ENCODE data around the gene TAL1. TPM values are rescaled to one million over a fixed set of nuclear protein-coding genes. Genes with fewer than 3 reads are reported as not detected.
A peak's percentile ranks its signal among the peaks of the same experiment; 100 is the strongest.

Gene TAL1
- total and polyA plus RNA-seq, 2 of the 8 experiments (the other 6 are each of a cell fraction or from before 2014, with no cell fraction given) = 0.09 to 0.15 TPM

- H3K4me1 ChIP-seq (replicated peaks in 1 of 4; ENCODE audit: control insufficient read depth in 3 of 4, insufficient read depth in 4 of 4, low read length in 3 of 4) = peaks cover 5 to 23% (median 16%) of the 10 kb centered on the region in 4 experiments
- CTCF ChIA-PET (ENCODE audit: partially characterized antibody) = interaction anchor here (0.8 to 2.5 kb wide), 10 partner anchors 9 to 333 kb away, joined by 3 to 13 read pairs (median 3); partner anchors contain the start of genes FOXD2 and PDZK1IP1
- H3K4me3 ChIP-seq (ENCODE audit: extremely low read depth in 1 of 4, insufficient read depth in 2 of 4, low read depth in 3 of 4, low read length in 4 of 4) = no peak overlapping the region
- H3K18ac ChIP-seq (ENCODE audit: extremely low read depth, low read length) = no peak overlapping the region
- H4K20me1 ChIP-seq (replicated peaks in 1 of 2; ENCODE audit: control insufficient read depth in 1 of 2, insufficient read depth in 2 of 2, low read length in 2 of 2) = no peaks in the 10 kb centered on the region
- no peaks in the 10 kb centered on the region for H3K9me3 ChIP-seq (ENCODE audit: insufficient read depth in 2 of 2, low read depth in 1 of 2, low read length in 1 of 2)
- H3K27me3 ChIP-seq (replicated peaks in 1 of 4; ENCODE audit: control insufficient read depth in 3 of 4, extremely low read depth in 1 of 4, insufficient read depth in 3 of 4, low read length in 3 of 4) = peaks cover 2 to 31% (median 27%) of the 10 kb centered on the region in 4 experiments
- H4K8ac ChIP-seq (ENCODE audit: extremely low read depth, insufficient read depth, low read length) = no peak overlapping the region
- no peak overlapping the region for H4K5ac ChIP-seq (ENCODE audit: insufficient read length, low read depth, low read length)
- H3K9ac ChIP-seq (replicated peaks in 1 of 4; ENCODE audit: extremely low read depth in 1 of 4, low read depth in 3 of 4, low read length in 3 of 4) = no peak overlapping the region
- no peak overlapping the region for H2BK120ac ChIP-seq (replicated peaks; ENCODE audit: low read depth, low read length)
- H2AK5ac ChIP-seq (ENCODE audit: low read depth, low read length) = no peak overlapping the region
- TF ChIP-seq USF2 (IDR thresholded peaks at IDR 0.05; ENCODE audit: low read length) (no peak), EP300 (IDR thresholded peaks at IDR 0.05; ENCODE audit: borderline replicate concordance in 1 of 2, low read depth in 2 of 2, low read length in 2 of 2) (no peak), RNF2 (IDR thresholded peaks at IDR 0.05; ENCODE audit: borderline replicate concordance, low read depth, low read length, missing control alignments, poor library complexity, severe bottlenecking) (no peak), CHD2 (IDR thresholded peaks at IDR 0.05; ENCODE audit: low read length) (no peak), TEAD4 (IDR thresholded peaks at IDR 0.05; ENCODE audit: low read depth, low read length) (no peak), SP4 (IDR thresholded peaks at IDR 0.05; ENCODE audit: low read length) (no peak)
- 82 to 100% methylated on average over 2 to 4 of the region's 4 CpGs for WGBS, 2 experiments (ENCODE audit: extremely low coverage in 1 of 2, insufficient coverage in 1 of 2, insufficient read length in 1 of 2, insufficient replicate concordance in 2 of 2, low coverage in 1 of 2, low lambda C conversion rate in 2 of 2, missing lambda C conversion rate in 1 of 2)
- no peak overlapping the region for H3K14ac ChIP-seq (ENCODE audit: insufficient read length)
- no peak overlapping the region for H2AFZ ChIP-seq (ENCODE audit: low read length)
- no peaks in the 10 kb centered on the region for H3K79me2 ChIP-seq (ENCODE audit: control insufficient read depth in 1 of 2, insufficient read depth in 2 of 2, low read length in 2 of 2)
- H3K23ac ChIP-seq (ENCODE audit: insufficient read length) = no peak overlapping the region
- POLR2A ChIA-PET (ENCODE audit: partially characterized antibody) = interaction anchor here (0.8 kb wide), 1 partner anchor 18 kb away, joined by 3 read pairs; no protein-coding TSS in a partner anchor
- H3K4me2 ChIP-seq (ENCODE audit: insufficient read depth in 1 of 2, low read depth in 2 of 2, low read length in 2 of 2) = no peak overlapping the region
- no peak overlapping the region for H3K56ac ChIP-seq (replicated peaks; ENCODE audit: insufficient read length, low read depth, low read length)
- no peak overlapping the region for H3K27ac ChIP-seq (ENCODE audit: low read depth, low read length)
- no peak overlapping the region for H2BK15ac ChIP-seq (ENCODE audit: low read length)
- no peak for DNase-seq (ENCODE audit: low read depth in 1 of 2, low spot score in 2 of 2)
- H2BK20ac ChIP-seq (ENCODE audit: low read length) = no peak overlapping the region
- no peaks in the 10 kb centered on the region; the same call in 1 of the 2 replicates for H3K23me2 ChIP-seq (ENCODE audit: low read depth, low read length)
- no peak overlapping the region for H4K91ac ChIP-seq (replicated peaks; ENCODE audit: insufficient read length, low read length)
- no peak for FAIRE-seq
- peak overlapping the region; percentile 90; the same call in 1 of the 2 replicates for H2BK12ac ChIP-seq (ENCODE audit: low read depth, low read length)
- H2BK5ac ChIP-seq (ENCODE audit: low read depth, low read length) = 0 out of 2 replicates have a peak overlapping the region, but pooled peaks have one; percentile 23
- H3K79me1 ChIP-seq (ENCODE audit: low read depth, low read length) = no peaks in the 10 kb centered on the region
- no peak overlapping the region for H3K4ac ChIP-seq (replicated peaks; ENCODE audit: insufficient read length, low read depth, low read length)
- H3K36me3 ChIP-seq (ENCODE audit: control insufficient read depth in 2 of 4, insufficient read depth in 4 of 4, low read length in 3 of 4) = no peaks in the 10 kb centered on the region
These were observed 19.3 kb downstream of the TAL1 start for GRCh38 chr1:47212636-47213229.

All from H1 (cell line).